Muscle layer of duodenum (tissue), 2 donors: Measurements from ENCODE around the gene DIO3.
"Not testable (repeated sequence)": the region's sequence is repeated elsewhere in the genome, so short reads cannot be mapped to it uniquely, and the experiment has no call there.

Source experiments
- H3K27ac ChIP-seq: one replicate; pipeline ENCODE4 v1.7.0; 2013; ENCODE audit warnings: mild to moderate bottlenecking, low read length
- H3K27me3 ChIP-seq: one replicate; pipeline ENCODE4 v1.7.0; 2013; ENCODE audit warnings: low read depth, mild to moderate bottlenecking, control low read depth, low read length
- H3K36me3 ChIP-seq, 2 donors: one replicate each; pipeline ENCODE4 v1.7.0; 2013; ENCODE audit warnings: low read length in 2 of 2, control low read depth in 1 of 2, mild to moderate bottlenecking in 1 of 2; ENCODE audit not compliant: insufficient read depth in 2 of 2, control insufficient read depth in 1 of 2
- H3K4me1 ChIP-seq, 2 donors: one replicate each; pipeline ENCODE4 v1.7.0; 2013; ENCODE audit warnings: low read length in 2 of 2, mild to moderate bottlenecking in 2 of 2, control low read depth in 1 of 2, moderate library complexity in 1 of 2; ENCODE audit not compliant: insufficient read depth in 2 of 2, control insufficient read depth in 1 of 2
- H3K4me3 ChIP-seq, 2 donors: one replicate each; pipeline ENCODE4 v1.7.0; 2013; ENCODE audit warnings: low read length in 2 of 2, low read depth in 1 of 2, mild to moderate bottlenecking in 1 of 2
- H3K9me3 ChIP-seq, 2 donors: one replicate each; pipeline ENCODE4 v1.7.0; 2013; ENCODE audit warnings: low read length in 2 of 2, control low read depth in 1 of 2, mild to moderate bottlenecking in 1 of 2; ENCODE audit not compliant: control insufficient read depth in 1 of 2
- donor health status: healthy.

The DIO3 gene

GRCh38 chr14:101554991-101555668, 6.2 kb upstream of the DIO3 start:
- Histone ChIP-seq H3K27me3 (no peaks in the 10 kb centered on the region), H3K4me3 (no peak overlapping the region)

GRCh38 chr14:101555669-101556043, 5.6 kb upstream of the DIO3 start:
- H3K9me3 ChIP-seq, H3K27me3 ChIP-seq, H3K36me3 ChIP-seq, H3K4me3 ChIP-seq, H3K27ac ChIP-seq: not testable (repeated sequence)
- H3K4me1 ChIP-seq: peaks cover 0 to 11% of the 10 kb centered on the region in 2 donors

More at GRCh38 chr14:101554991-101555668, 6.2 kb upstream of the DIO3 start:
- H3K4me1 ChIP-seq: peaks cover 0 to 11% of the 10 kb centered on the region in 2 donors
- no peaks in the 10 kb centered on the region for H3K36me3 ChIP-seq
- H3K9me3 ChIP-seq: no peaks in the 10 kb centered on the region
- H3K27ac ChIP-seq: no peak overlapping the region

- no peaks in the 10 kb centered on the region for H3K27me3 ChIP-seq
Measured at GRCh38 chr14:101556131-101556530, 5.2 kb upstream of the DIO3 start.

GRCh38 chr14:101556566-101557320, 4.6 kb upstream of the DIO3 start:
- Histone ChIP-seq H3K27me3 (peaks cover 4% of the 10 kb centered on the region), H3K36me3 (no peaks in the 10 kb centered on the region), H3K4me3 (no peak overlapping the region), H3K27ac (no peak overlapping the region), H3K9me3 (peaks cover 0 to 6% of the 10 kb centered on the region in 2 donors), H3K4me1 (peaks cover 0 to 11% of the 10 kb centered on the region in 2 donors)

More at GRCh38 chr14:101556131-101556530, 5.2 kb upstream of the DIO3 start:
- H3K36me3 ChIP-seq: no peaks in the 10 kb centered on the region
- H3K27ac ChIP-seq: no peak overlapping the region
- peaks cover 0 to under 1% of the 10 kb centered on the region in 2 donors for H3K9me3 ChIP-seq
- H3K4me3 ChIP-seq: no peak overlapping the region
- H3K4me1 ChIP-seq: peaks cover 0 to 11% of the 10 kb centered on the region in 2 donors

GRCh38 chr14:101557321-101557695, 4.0 kb upstream of the DIO3 start:
- Histone ChIP-seq H3K27me3 (peaks cover 10% of the 10 kb centered on the region), H3K4me1 (peaks cover 0 to 11% of the 10 kb centered on the region in 2 donors), H3K4me3 (no peak overlapping the region), H3K9me3 (peaks cover 3 to 12% of the 10 kb centered on the region in 2 donors), H3K36me3 (no peaks in the 10 kb centered on the region), H3K27ac (no peak overlapping the region)

GRCh38 chr14:101557811-101558738, 3.2 kb upstream of the DIO3 start:
- H3K4me3 ChIP-seq: no peak overlapping the region
- H3K36me3 ChIP-seq: no peaks in the 10 kb centered on the region
- peaks cover 0 to 11% of the 10 kb centered on the region in 2 donors for H3K4me1 ChIP-seq
- peaks cover 17% of the 10 kb centered on the region for H3K27me3 ChIP-seq
- no peak overlapping the region for H3K27ac ChIP-seq
- H3K9me3 ChIP-seq: peaks cover 5 to 17% of the 10 kb centered on the region in 2 donors

- peak overlapping the region in 1 of 2 donors; percentile 63 for H3K4me3 ChIP-seq
- H3K27me3 ChIP-seq: peaks cover 24% of the 10 kb centered on the region
- H3K27ac ChIP-seq: no peak overlapping the region
- peaks cover 0 to 11% of the 10 kb centered on the region in 2 donors for H3K4me1 ChIP-seq
- peaks cover 5 to 17% of the 10 kb centered on the region in 2 donors for H3K9me3 ChIP-seq
- H3K36me3 ChIP-seq: no peaks in the 10 kb centered on the region
Measured at GRCh38 chr14:101558739-101559240, 2.5 kb upstream of the DIO3 start.

- Histone ChIP-seq H3K36me3 (no peaks in the 10 kb centered on the region), H3K27me3 (peaks cover 28% of the 10 kb centered on the region), H3K9me3 (peaks cover 5 to 17% of the 10 kb centered on the region in 2 donors), H3K4me3 (peak overlapping the region in 1 of 2 donors; percentile 63), H3K4me1 (peaks cover 0 to 11% of the 10 kb centered on the region in 2 donors), H3K27ac (no peak overlapping the region)
Measured at GRCh38 chr14:101559250-101559623, 2.1 kb upstream of the DIO3 start.

- Histone ChIP-seq H3K4me1 (peaks cover 0 to 16% of the 10 kb centered on the region in 2 donors), H3K36me3 (no peaks in the 10 kb centered on the region), H3K27ac (no peak overlapping the region), H3K9me3 (peaks cover 5 to 17% of the 10 kb centered on the region in 2 donors), H3K4me3 (peak overlapping the region in 1 of 2 donors; percentile 63), H3K27me3 (peaks cover 28% of the 10 kb centered on the region)
Measured at GRCh38 chr14:101559624-101560533, 1.4 kb upstream of the DIO3 start.

- H3K27me3 ChIP-seq: peaks cover 33% of the 10 kb centered on the region
- H3K27ac ChIP-seq: no peak overlapping the region
- no peak overlapping the region for H3K4me3 ChIP-seq
Measured at GRCh38 chr14:101560534-101561113, 671 bp upstream of the DIO3 start.

More at GRCh38 chr14:101560534-101561113, 671 bp upstream of the DIO3 start:
- Histone ChIP-seq H3K4me1 (peaks cover 0 to 19% of the 10 kb centered on the region in 2 donors), H3K9me3 (peaks cover 5 to 17% of the 10 kb centered on the region in 2 donors), H3K36me3 (no peaks in the 10 kb centered on the region)
